Gastroesophageal sphincter (tissue), 4 donors: ENCODE data around the gene FAM13A. TPM values are rescaled to one million over a fixed set of nuclear protein-coding genes. Genes with fewer than 3 reads are reported as not detected.
"Not testable (repeated sequence)": the region's sequence is repeated elsewhere in the genome, so short reads cannot be mapped to it uniquely, and the experiment has no call there.

Source experiments
- ATAC-seq: fragments of 150-250 bp; one replicate; pipeline ENCODE4 v1.9.1; 2016; ENCODE audit warnings: mild to moderate bottlenecking, moderate library complexity
- H3K27ac ChIP-seq, 4 donors: fragments of 200-600 bp; sonication (generic) in 3 of 4; 1 replicate in 3 of 4; 2 replicates in 1 of 4; pipeline ENCODE4 v1.5.1; 2016 to 2019
- H3K27me3 ChIP-seq: fragments of 200-600 bp; sonication (generic); one replicate; pipeline ENCODE4 v1.5.1; 2019
- H3K36me3 ChIP-seq, 2 donors: fragments of 200-600 bp; sonication (generic); one replicate each; pipeline ENCODE4 v1.5.1; 2019; ENCODE audit warnings: control low read depth in 1 of 2
- H3K4me1 ChIP-seq, 3 donors: fragments of 200-600 bp; sonication (generic); 1 replicate in 2 of 3; 2 replicates in 1 of 3; pipeline ENCODE4 v1.5.1; 2016 to 2019; ENCODE audit warnings: control low read depth in 2 of 3
- H3K4me3 ChIP-seq, 2 donors: fragments of 200-600 bp; sonication (generic); one replicate each; pipeline ENCODE4 v1.5.1; 2019; ENCODE audit warnings: mild to moderate bottlenecking in 1 of 2, moderate library complexity in 1 of 2
- H3K9me3 ChIP-seq, 3 donors: fragments of 200-600 bp; sonication (generic); one replicate each; pipeline ENCODE4 v1.5.1; 2017 to 2019; ENCODE audit warnings: control low read depth in 2 of 3
- EP300 ChIP-seq: sonication (generic); formaldehyde crosslinking; IDR thresholded peaks from one replicate; pipeline ENCODE4 v1.6.1; 2017; ENCODE audit warnings: antibody characterized with exemption, mild to moderate bottlenecking
- POLR2A ChIP-seq, 2 donors: fragments of 450-650 bp; IDR thresholded peaks; one replicate each; pipeline ENCODE4 v1.6.1; 2017; ENCODE audit warnings: antibody characterized with exemption in 2 of 2, mild to moderate bottlenecking in 2 of 2, moderate library complexity in 1 of 2
- POLR2AphosphoS5 ChIP-seq: sonication (generic); formaldehyde crosslinking; IDR thresholded peaks from one replicate; pipeline ENCODE4 v1.6.1; 2017; ENCODE audit warnings: antibody characterized with exemption
- WGBS, 2 donors: methylation state at CpG; one replicate each; pipeline ENCODE4 v1.1.5; 2018; ENCODE audit warnings: low coverage in 1 of 2; 5-methylcytosine and 5-hydroxymethylcytosine counted together
- total RNA-seq, 4 donors: library from RNA; depleted of rRNA; stranded (reverse); fragments of >200 nt; gene quantifications; one replicate each; pipeline ENCODE4 v1.1.0, GENCODE V29; 2016
- TF ChIP-seq, protein P1 (sequence below), 4 experiments: fragments of 200-600 bp in 2 of 4; fragments of 450-650 bp in 2 of 4; sonication (generic) in 1 of 4; IDR thresholded peaks; one replicate each; pipeline ENCODE4 v1.5.1; 2017 to 2019; ENCODE audit warnings: antibody characterized with exemption in 4 of 4, mild to moderate bottlenecking in 2 of 4, moderate library complexity in 2 of 4

Gene FAM13A
- total RNA-seq, 4 donors from 2014 or later: 22.8 to 46.9 (median 35.2) TPM

DNA sequence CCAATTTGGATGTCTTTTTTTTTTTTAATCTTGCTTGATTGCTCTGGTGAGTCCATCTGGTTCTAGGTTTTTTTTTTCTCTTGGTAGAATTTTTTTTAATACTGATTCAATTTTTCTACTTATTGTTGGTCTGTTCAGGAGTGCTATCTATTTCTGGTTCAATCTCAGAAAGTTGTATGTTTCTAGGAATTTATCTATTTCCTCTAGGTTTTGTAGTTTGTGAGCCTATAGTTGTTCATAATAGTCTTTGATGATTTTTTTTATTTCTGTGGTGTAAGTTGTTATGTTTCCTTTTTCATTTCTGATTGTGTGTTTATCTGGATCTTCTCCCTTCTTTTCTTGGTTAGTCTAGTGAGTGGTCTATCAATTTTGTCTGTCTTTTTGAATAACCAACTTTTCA is 129.6 kb downstream of the FAM13A start:
- no peak for ATAC-seq
- TF ChIP-seq, protein P1, sequence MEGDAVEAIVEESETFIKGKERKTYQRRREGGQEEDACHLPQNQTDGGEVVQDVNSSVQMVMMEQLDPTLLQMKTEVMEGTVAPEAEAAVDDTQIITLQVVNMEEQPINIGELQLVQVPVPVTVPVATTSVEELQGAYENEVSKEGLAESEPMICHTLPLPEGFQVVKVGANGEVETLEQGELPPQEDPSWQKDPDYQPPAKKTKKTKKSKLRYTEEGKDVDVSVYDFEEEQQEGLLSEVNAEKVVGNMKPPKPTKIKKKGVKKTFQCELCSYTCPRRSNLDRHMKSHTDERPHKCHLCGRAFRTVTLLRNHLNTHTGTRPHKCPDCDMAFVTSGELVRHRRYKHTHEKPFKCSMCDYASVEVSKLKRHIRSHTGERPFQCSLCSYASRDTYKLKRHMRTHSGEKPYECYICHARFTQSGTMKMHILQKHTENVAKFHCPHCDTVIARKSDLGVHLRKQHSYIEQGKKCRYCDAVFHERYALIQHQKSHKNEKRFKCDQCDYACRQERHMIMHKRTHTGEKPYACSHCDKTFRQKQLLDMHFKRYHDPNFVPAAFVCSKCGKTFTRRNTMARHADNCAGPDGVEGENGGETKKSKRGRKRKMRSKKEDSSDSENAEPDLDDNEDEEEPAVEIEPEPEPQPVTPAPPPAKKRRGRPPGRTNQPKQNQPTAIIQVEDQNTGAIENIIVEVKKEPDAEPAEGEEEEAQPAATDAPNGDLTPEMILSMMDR (IDR thresholded peaks at IDR 0.05): no peak
- TF ChIP-seq POLR2AphosphoS5 (no peak), POLR2A (IDR thresholded peaks at IDR 0.05) (no peak)
- peaks cover 0 to 8% of the 10 kb centered on the region in 2 donors for H3K36me3 ChIP-seq
- H3K4me3 ChIP-seq: no peak overlapping the region
- H3K4me1 ChIP-seq: no peaks in the 10 kb centered on the region
- no peak overlapping the region for H3K27ac ChIP-seq
- no peaks in the 10 kb centered on the region for H3K27me3 ChIP-seq
- no peaks in the 10 kb centered on the region for H3K9me3 ChIP-seq

- no peaks in the 10 kb centered on the region for H3K9me3 ChIP-seq
- H3K4me1 ChIP-seq: no peaks in the 10 kb centered on the region
- no peaks in the 10 kb centered on the region for H3K27me3 ChIP-seq
- no peak for ATAC-seq
- H3K27ac ChIP-seq: no peak overlapping the region
- no peaks in the 10 kb centered on the region for H3K36me3 ChIP-seq
- H3K4me3 ChIP-seq: no peak overlapping the region
- TF ChIP-seq, protein P1 (IDR thresholded peaks at IDR 0.05): no peak
- TF ChIP-seq POLR2A (IDR thresholded peaks at IDR 0.05) (no peak), EP300 (no peak), POLR2AphosphoS5 (no peak)
Observed at GRCh38 chr4:88919056-88919455, 137.9 kb downstream of the FAM13A start.

DNA sequence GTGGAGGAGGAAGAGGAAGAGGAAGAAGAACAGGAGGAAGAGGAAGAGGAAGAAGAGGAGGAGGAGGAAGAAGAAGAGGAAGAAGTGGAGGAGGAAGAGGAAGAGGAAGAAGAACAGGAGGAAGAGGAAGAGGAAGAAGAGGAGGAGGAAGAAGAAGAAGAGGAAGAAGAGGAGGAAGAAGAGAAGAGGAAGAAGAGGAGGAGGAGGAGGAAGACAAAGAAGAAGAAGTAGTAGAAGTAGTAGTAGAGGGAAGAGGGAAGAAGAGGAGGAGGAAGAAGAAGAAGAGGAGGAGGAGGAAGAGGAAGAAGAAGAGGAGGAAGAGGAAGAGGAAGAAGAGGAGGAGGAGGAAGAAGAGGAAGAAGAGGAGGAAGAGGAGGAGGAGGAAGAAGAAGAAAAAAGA is 143.8 kb downstream of the FAM13A start:
- not testable (repeated sequence) for H3K27me3 ChIP-seq, H3K36me3 ChIP-seq, ATAC-seq

GRCh38 chr4:88911246-88912212 is 145.5 kb downstream of the FAM13A start:
- Histone ChIP-seq H3K36me3 (no peaks in the 10 kb centered on the region), H3K4me1 (peaks cover 0 to 14% (median 0%) of the 10 kb centered on the region in 3 donors), H3K27me3 (no peaks in the 10 kb centered on the region), H3K27ac (no peak overlapping the region), H3K9me3 (no peaks in the 10 kb centered on the region), H3K4me3 (no peak overlapping the region)
- TF ChIP-seq EP300: no peak
- TF ChIP-seq, protein P1 (IDR thresholded peaks at IDR 0.05): no peak
- no peak for TF ChIP-seq POLR2AphosphoS5
- TF ChIP-seq POLR2A (IDR thresholded peaks at IDR 0.05): no peak
- 85 to 94% methylated on average over 4 to 5 of the region's 5 CpGs for WGBS, 2 donors
- no peak for ATAC-seq

More for the DNA sequence above, 143.8 kb downstream of the FAM13A start:
- H3K4me3 ChIP-seq, H3K4me1 ChIP-seq, H3K27ac ChIP-seq, H3K9me3 ChIP-seq: not testable (repeated sequence)

GRCh38 chr4:88910101-88910500 is 146.9 kb downstream of the FAM13A start:
- 65 to 95% methylated on average over 2 of the region's 2 CpGs for WGBS, 2 donors
- H3K4me3 ChIP-seq: no peak overlapping the region
- peaks cover 0 to 14% (median 0%) of the 10 kb centered on the region in 3 donors for H3K4me1 ChIP-seq
- no peak overlapping the region for H3K27ac ChIP-seq
- TF ChIP-seq POLR2AphosphoS5 (no peak), EP300 (no peak), POLR2A (IDR thresholded peaks at IDR 0.05) (no peak)
- TF ChIP-seq, protein P1 (IDR thresholded peaks at IDR 0.05): no peak
- H3K36me3 ChIP-seq: peaks cover 0 to 11% of the 10 kb centered on the region in 2 donors
- H3K9me3 ChIP-seq: no peaks in the 10 kb centered on the region
- no peak for ATAC-seq
- H3K27me3 ChIP-seq: no peaks in the 10 kb centered on the region
